IMR-90 (cell line): ENCODE data around the gene FRMD3. TPM values are rescaled to one million over a fixed set of nuclear protein-coding genes. Genes with fewer than 3 reads are reported as not detected.

Experiments used
- ATAC-seq: fragments of 200-7000 bp; cut with Tn5 transposase; 2 replicates; pipeline ENCODE4 v1.9.1; 2020; ENCODE audit warnings: low read depth, mild to moderate bottlenecking, moderate library complexity
- BruUV-seq: library from RNA; stranded (reverse); fragments of 400-500 nt; replicated peaks from 2 replicates; lab custom pipeline; 2021; lab: Mats Ljungman, UMichigan
- CTCF ChIA-PET: fragments of 300-600 bp; formaldehyde crosslinking; extraction: SDS; loops from one replicate; lab custom pipeline; 2021; ENCODE audit warnings: antibody characterized with exemption; lab: Yijun Ruan, JAX
- POLR2A ChIA-PET: fragments of 300-600 bp; sonication (Branson Sonifier 250); formaldehyde crosslinking; loops from one replicate; lab custom pipeline; 2022; ENCODE audit warnings: antibody characterized with exemption; ENCODE audit not compliant: unreplicated experiment; lab: Charles Lee
- DNase-seq: peaks from one replicate; pipeline ENCODE4 v3.0.0; 2013
- H2AFZ ChIP-seq: replicated peaks from 2 replicates; pipeline ENCODE3; 2013; ENCODE audit warnings: low read length, mild to moderate bottlenecking; ENCODE audit not compliant: poor library complexity
- H2AK5ac ChIP-seq: 2 replicates; pipeline ENCODE4 v1.6.1; 2013; ENCODE audit warnings: low read depth, low read length, inconsistent platforms
- H2AK9ac ChIP-seq: replicated peaks from 2 replicates; pipeline ENCODE3; 2013; ENCODE audit warnings: mild to moderate bottlenecking, low read depth, low read length, moderate library complexity; ENCODE audit not compliant: poor library complexity
- H2BK120ac ChIP-seq: 2 replicates; pipeline ENCODE4 v1.6.1; 2013; ENCODE audit warnings: low read depth, low read length, inconsistent platforms
- H2BK15ac ChIP-seq: 3 replicates; pipeline ENCODE4 v1.6.1; 2013; ENCODE audit warnings: low read depth, low read length, inconsistent platforms
- H2BK20ac ChIP-seq: 2 replicates; pipeline ENCODE4 v1.6.1; 2013; ENCODE audit warnings: low read depth, mild to moderate bottlenecking, inconsistent platforms, low read length, moderate library complexity
- H2BK5ac ChIP-seq: 2 replicates; pipeline ENCODE4 v1.6.1; 2013; ENCODE audit warnings: mild to moderate bottlenecking, low read depth, low read length, inconsistent platforms; ENCODE audit not compliant: poor library complexity, severe bottlenecking
- H3K14ac ChIP-seq: replicated peaks from 2 replicates; pipeline ENCODE4 v1.6.1; 2013; ENCODE audit warnings: low read depth, low read length, inconsistent platforms
- H3K18ac ChIP-seq: 2 replicates; pipeline ENCODE4 v1.6.1; 2013; ENCODE audit warnings: low read depth, low read length, control low read depth
- H3K23ac ChIP-seq: 2 replicates; pipeline ENCODE4 v1.6.1; 2013; ENCODE audit warnings: low read depth, low read length, inconsistent platforms
- H3K27ac ChIP-seq: 2 replicates; pipeline ENCODE4 v1.5.1; 2013; ENCODE audit warnings: mild to moderate bottlenecking, control low read depth, low read length; ENCODE audit not compliant: insufficient read depth
- H3K27me3 ChIP-seq: 2 replicates; pipeline ENCODE4 v1.6.1; 2013; ENCODE audit warnings: low read length; ENCODE audit not compliant: control insufficient read depth, insufficient read depth
- H3K36me3 ChIP-seq: 2 replicates; pipeline ENCODE4 v1.6.1; 2013; ENCODE audit warnings: low read length, mixed read lengths; ENCODE audit not compliant: control insufficient read depth, insufficient read depth
- H3K4ac ChIP-seq: 2 replicates; pipeline ENCODE4 v1.6.1; 2013; ENCODE audit warnings: low read depth, low read length, inconsistent platforms
- H3K4me1 ChIP-seq: 2 replicates; pipeline ENCODE4 v1.6.1; 2013; ENCODE audit warnings: low read length, mixed read lengths; ENCODE audit not compliant: control insufficient read depth, insufficient read depth
- H3K4me2 ChIP-seq: 2 replicates; pipeline ENCODE4 v1.6.1; 2013; ENCODE audit warnings: low read depth, mild to moderate bottlenecking, control low read depth, low read length, moderate library complexity
- H3K4me3 ChIP-seq: 2 replicates; pipeline ENCODE4 v1.5.1; 2013; ENCODE audit warnings: low read depth, mild to moderate bottlenecking, control low read depth, low read length, moderate library complexity; ENCODE audit not compliant: insufficient read depth
- H3K56ac ChIP-seq: 2 replicates; pipeline ENCODE4 v1.6.1; 2013; ENCODE audit warnings: low read length, inconsistent platforms; ENCODE audit not compliant: insufficient read depth; ENCODE audit errors: extremely low read depth
- H3K79me1 ChIP-seq, 2 experiments: 2 replicates each; pipeline ENCODE4 v1.6.1; 2013; ENCODE audit warnings: low read length in 2 of 2, inconsistent platforms in 1 of 2, low read depth in 1 of 2
- H3K9ac ChIP-seq: 2 replicates; pipeline ENCODE4 v1.6.1; 2013; ENCODE audit warnings: low read depth, low read length, control low read depth
- H3K9me1 ChIP-seq: 2 replicates; pipeline ENCODE4 v1.6.1; 2013; ENCODE audit warnings: low read length, inconsistent platforms; ENCODE audit not compliant: insufficient read depth
- H3K9me3 ChIP-seq: 2 replicates; pipeline ENCODE4 v1.6.1; 2013; ENCODE audit warnings: low read length; ENCODE audit not compliant: control insufficient read depth, insufficient read depth
- H4K20me1 ChIP-seq: 2 replicates; pipeline ENCODE4 v1.6.1; 2013; ENCODE audit warnings: low read length, inconsistent platforms; ENCODE audit not compliant: insufficient read depth
- H4K5ac ChIP-seq: 2 replicates; pipeline ENCODE4 v1.6.1; 2013; ENCODE audit warnings: mild to moderate bottlenecking, low read depth, low read length, control low read depth
- H4K8ac ChIP-seq, 2 experiments: 2 replicates each; pipeline ENCODE4 v1.6.1; 2013; ENCODE audit warnings: low read depth in 2 of 2, low read length in 2 of 2, control low read depth in 1 of 2, inconsistent platforms in 1 of 2
- H4K91ac ChIP-seq: 2 replicates; pipeline ENCODE4 v1.6.1; 2013; ENCODE audit warnings: low read depth, low read length, inconsistent platforms; ENCODE audit not compliant: insufficient read depth
- BHLHE40 ChIP-seq: fragments of 150-350 bp; IDR thresholded peaks from 2 replicates; pipeline ENCODE4 v1.6.1; 2016; ENCODE audit warnings: mild to moderate bottlenecking, low read depth, low read length
- CEBPB ChIP-seq: IDR thresholded peaks from 2 replicates; pipeline ENCODE4 v1.6.1; 2012; ENCODE audit warnings: low read depth, low read length, improper control_type of control experiment
- CHD1 ChIP-seq: IDR thresholded peaks from 2 replicates; pipeline ENCODE4 v1.6.1; 2012; ENCODE audit warnings: low read depth, low read length, improper control_type of control experiment
- FOS ChIP-seq: fragments of 150-350 bp; IDR thresholded peaks from 2 replicates; pipeline ENCODE4 v1.6.1; 2016; ENCODE audit warnings: low read depth, low read length
- MAFK ChIP-seq: IDR thresholded peaks from 2 replicates; pipeline ENCODE4 v1.6.1; 2012; ENCODE audit warnings: low read depth, low read length, improper control_type of control experiment
- MAZ ChIP-seq: IDR thresholded peaks from 2 replicates; pipeline ENCODE4 v1.6.1; 2012; ENCODE audit warnings: low read depth, mild to moderate bottlenecking, low read length, improper control_type of control experiment, moderate library complexity, borderline replicate concordance
- MXI1 ChIP-seq: IDR thresholded peaks from 2 replicates; pipeline ENCODE4 v1.6.1; 2012; ENCODE audit warnings: low read depth, mild to moderate bottlenecking, low read length, moderate library complexity, borderline replicate concordance
- NFE2L2 ChIP-seq: fragments of 150-350 bp; IDR thresholded peaks from 2 replicates; pipeline ENCODE4 v1.6.1; 2016; ENCODE audit warnings: low read depth, mild to moderate bottlenecking, low read length
- POLR2A ChIP-seq: IDR thresholded peaks from 2 replicates; pipeline ENCODE4 v1.6.1; 2012; ENCODE audit warnings: mild to moderate bottlenecking, low read depth, low read length
- RAD21 ChIP-seq: IDR thresholded peaks from 2 replicates; pipeline ENCODE4 v1.6.1; 2012; ENCODE audit warnings: low read length, improper control_type of control experiment
- RCOR1 ChIP-seq: IDR thresholded peaks from 2 replicates; pipeline ENCODE4 v1.6.1; 2012; ENCODE audit warnings: mild to moderate bottlenecking, low read length, improper control_type of control experiment; ENCODE audit not compliant: insufficient replicate concordance
- RFX5 ChIP-seq: IDR thresholded peaks from 2 replicates; pipeline ENCODE4 v1.8.0; 2012; ENCODE audit warnings: low read depth, mild to moderate bottlenecking, low read length, moderate library complexity
- SMC3 ChIP-seq: fragments of 150-350 bp; IDR thresholded peaks from 2 replicates; pipeline ENCODE4 v1.6.1; 2016; ENCODE audit warnings: low read depth, mild to moderate bottlenecking, antibody characterized with exemption, low read length, moderate library complexity
- WGBS, 2 experiments: methylation state at CpG; one replicate each; pipeline versions ENCODE4 v1.1.5 to v1.1.7; 2013; ENCODE audit warnings: missing lambda C conversion rate in 2 of 2; ENCODE audit not compliant: insufficient read length in 1 of 2; ENCODE audit errors: extremely low coverage in 2 of 2; 5-methylcytosine and 5-hydroxymethylcytosine counted together
- dilution Hi-C: fragments of 300-500 bp; cut with HindIII; formaldehyde crosslinking; loops from one replicate; pipeline ENCODE4 v1.14.3; 2018; ENCODE audit warnings: low sequenced_read_pairs; ENCODE audit not compliant: unreplicated experiment
- in situ Hi-C: fragments of 300-500 bp; cut with MboI; formaldehyde crosslinking; loops from 3 replicates; pipeline ENCODE4 v1.14.3; 2019; ENCODE audit warnings: low sequenced_read_pairs, inconsistent platforms, mixed read lengths
- intact Hi-C: fragments of 100-400 bp; cut with micrococcal nuclease; formaldehyde crosslinking; loops from 2 replicates; pipeline ENCODE4 v1.10.0; 2022
- polyA plus RNA-seq, 3 experiments: library from polyadenylated mRNA; depleted of rRNA; stranded (reverse); fragments of >200 nt; gene quantifications; 2 replicates each; pipeline ENCODE4 v1.2.3, GENCODE V29; 2012; ENCODE audit warnings: low replicate concordance in 1 of 3
- total RNA-seq: library from RNA; depleted of rRNA; stranded (reverse); fragments of >200 nt; gene quantifications from 2 replicates; pipeline ENCODE4 v1.2.3, GENCODE V29; 2012
- TF ChIP-seq, protein P1 (sequence below): fragments of 150-350 bp; IDR thresholded peaks from 2 replicates; pipeline ENCODE4 v1.6.1; 2016; ENCODE audit warnings: low read depth, mild to moderate bottlenecking, low read length, moderate library complexity, borderline replicate concordance
- TF ChIP-seq, protein P2 (sequence below): fragments of 150-350 bp; IDR thresholded peaks from 2 replicates; pipeline ENCODE4 v1.6.1; 2017; ENCODE audit warnings: mild to moderate bottlenecking, antibody characterized with exemption, low read length, low read depth
- TF ChIP-seq, protein P3 (sequence below): conservative IDR thresholded peaks from 2 replicates; pipeline ENCODE4 v1.5.1; 2012; ENCODE audit warnings: mild to moderate bottlenecking, low read depth, low read length, improper control_type of control experiment

FRMD3 gene
- total and polyA plus RNA-seq, 2 of the 4 experiments (the other 2 are of a cell fraction) = 0.02 to 0.18 TPM

DNA sequence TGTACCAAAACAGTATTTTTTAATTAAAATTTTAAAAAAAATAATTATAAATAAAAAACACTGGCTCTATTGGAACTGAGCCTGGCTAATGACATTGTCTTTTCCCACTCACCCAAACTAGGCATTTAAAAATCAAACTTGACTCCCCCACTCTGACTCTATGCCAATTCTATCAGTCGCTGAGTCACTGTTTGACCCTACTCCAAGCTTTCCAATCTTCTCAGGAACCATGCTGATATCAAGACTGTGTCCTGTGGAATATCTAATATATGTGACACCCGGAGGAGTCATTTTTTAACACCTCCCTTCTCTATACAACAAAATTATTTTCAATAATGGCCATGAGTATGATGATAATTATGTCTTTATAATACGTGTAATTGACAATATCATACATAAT is 303.7 kb downstream of the FRMD3 start:
- H3K14ac ChIP-seq = no peak overlapping the region
- H2BK20ac ChIP-seq = no peak overlapping the region
- H3K36me3 ChIP-seq = no peaks in the 10 kb centered on the region
- no peak overlapping the region for H2BK5ac ChIP-seq
- ChIA-PET CTCF (no interaction called here), POLR2A (no interaction called here)
- H2BK15ac ChIP-seq = no peak overlapping the region
- TF ChIP-seq, protein P1, sequence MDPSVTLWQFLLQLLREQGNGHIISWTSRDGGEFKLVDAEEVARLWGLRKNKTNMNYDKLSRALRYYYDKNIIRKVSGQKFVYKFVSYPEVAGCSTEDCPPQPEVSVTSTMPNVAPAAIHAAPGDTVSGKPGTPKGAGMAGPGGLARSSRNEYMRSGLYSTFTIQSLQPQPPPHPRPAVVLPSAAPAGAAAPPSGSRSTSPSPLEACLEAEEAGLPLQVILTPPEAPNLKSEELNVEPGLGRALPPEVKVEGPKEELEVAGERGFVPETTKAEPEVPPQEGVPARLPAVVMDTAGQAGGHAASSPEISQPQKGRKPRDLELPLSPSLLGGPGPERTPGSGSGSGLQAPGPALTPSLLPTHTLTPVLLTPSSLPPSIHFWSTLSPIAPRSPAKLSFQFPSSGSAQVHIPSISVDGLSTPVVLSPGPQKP = no peak
- TF ChIP-seq RAD21 (no peak), MAZ (no peak), RFX5 (no peak), NFE2L2 (no peak), CEBPB (no peak), MAFK (no peak), POLR2A (no peak), BHLHE40 (no peak), SMC3 (no peak), FOS (no peak), MXI1 (no peak), RCOR1 (no peak), CHD1 (no peak)
- TF ChIP-seq, protein P2, sequence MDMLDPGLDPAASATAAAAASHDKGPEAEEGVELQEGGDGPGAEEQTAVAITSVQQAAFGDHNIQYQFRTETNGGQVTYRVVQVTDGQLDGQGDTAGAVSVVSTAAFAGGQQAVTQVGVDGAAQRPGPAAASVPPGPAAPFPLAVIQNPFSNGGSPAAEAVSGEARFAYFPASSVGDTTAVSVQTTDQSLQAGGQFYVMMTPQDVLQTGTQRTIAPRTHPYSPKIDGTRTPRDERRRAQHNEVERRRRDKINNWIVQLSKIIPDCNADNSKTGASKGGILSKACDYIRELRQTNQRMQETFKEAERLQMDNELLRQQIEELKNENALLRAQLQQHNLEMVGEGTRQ = no peak
- TF ChIP-seq, protein P3, sequence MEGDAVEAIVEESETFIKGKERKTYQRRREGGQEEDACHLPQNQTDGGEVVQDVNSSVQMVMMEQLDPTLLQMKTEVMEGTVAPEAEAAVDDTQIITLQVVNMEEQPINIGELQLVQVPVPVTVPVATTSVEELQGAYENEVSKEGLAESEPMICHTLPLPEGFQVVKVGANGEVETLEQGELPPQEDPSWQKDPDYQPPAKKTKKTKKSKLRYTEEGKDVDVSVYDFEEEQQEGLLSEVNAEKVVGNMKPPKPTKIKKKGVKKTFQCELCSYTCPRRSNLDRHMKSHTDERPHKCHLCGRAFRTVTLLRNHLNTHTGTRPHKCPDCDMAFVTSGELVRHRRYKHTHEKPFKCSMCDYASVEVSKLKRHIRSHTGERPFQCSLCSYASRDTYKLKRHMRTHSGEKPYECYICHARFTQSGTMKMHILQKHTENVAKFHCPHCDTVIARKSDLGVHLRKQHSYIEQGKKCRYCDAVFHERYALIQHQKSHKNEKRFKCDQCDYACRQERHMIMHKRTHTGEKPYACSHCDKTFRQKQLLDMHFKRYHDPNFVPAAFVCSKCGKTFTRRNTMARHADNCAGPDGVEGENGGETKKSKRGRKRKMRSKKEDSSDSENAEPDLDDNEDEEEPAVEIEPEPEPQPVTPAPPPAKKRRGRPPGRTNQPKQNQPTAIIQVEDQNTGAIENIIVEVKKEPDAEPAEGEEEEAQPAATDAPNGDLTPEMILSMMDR = no peak
- intact Hi-C loops (no loop called here), in situ Hi-C loops (no loop called here), dilution Hi-C loops (no loop called here)
- H3K9me3 ChIP-seq = peaks cover 2% of the 10 kb centered on the region; the same call in 1 of the 2 replicates
- H3K27me3 ChIP-seq = no peaks in the 10 kb centered on the region
- H2BK120ac ChIP-seq = no peak overlapping the region
- H3K4me2 ChIP-seq = no peak overlapping the region
- H4K5ac ChIP-seq = no peak overlapping the region
- H3K23ac ChIP-seq = no peak overlapping the region
- no peak overlapping the region for H4K8ac ChIP-seq
- H3K27ac ChIP-seq = no peak overlapping the region
- no peak overlapping the region for H2AFZ ChIP-seq
- no peaks in the 10 kb centered on the region for H3K79me1 ChIP-seq
- no peaks in the 10 kb centered on the region for H4K20me1 ChIP-seq
- no peak overlapping the region for H2AK9ac ChIP-seq
- H3K4me1 ChIP-seq = no peaks in the 10 kb centered on the region
- ATAC-seq (no peak), DNase-seq (no peak)
- H3K9ac ChIP-seq = no peak overlapping the region
- no CpG with 5 or more reads among the region's 3 CpGs for WGBS, 2 experiments
- H2AK5ac ChIP-seq = no peak overlapping the region
- no peak overlapping the region for H4K91ac ChIP-seq
- no peaks in the 10 kb centered on the region for H3K9me1 ChIP-seq
- H3K56ac ChIP-seq = no peak overlapping the region
- no peak overlapping the region for H3K18ac ChIP-seq
- no peak overlapping the region for H3K4ac ChIP-seq
- no peak overlapping the region for H3K4me3 ChIP-seq
- BruUV-seq = no TSS peak
